Astrocyte of the hippocampus (primary cell): ENCODE data around the gene PRRC2B.
"Not testable (repeated sequence)": the region's sequence is repeated elsewhere in the genome, so short reads cannot be mapped to it uniquely, and the experiment has no call there.

Experiments
- DNase-seq: peaks from one replicate; pipeline ENCODE4 v3.0.0; 2011; ENCODE audit warnings: low read depth, low spot score

PRRC2B gene

GRCh38 chr9:131515559-131516031 lies 121.7 kb downstream of the PRRC2B start:
- not testable (repeated sequence) for DNase-seq

- DNase-seq = no peak
These were observed 122.2 kb downstream of the PRRC2B start for GRCh38 chr9:131516100-131516499.

- DNase-seq = no peak
These were observed 123.0 kb downstream of the PRRC2B start for GRCh38 chr9:131516930-131517329.

- no peak for DNase-seq
These were observed 123.9 kb downstream of the PRRC2B start for GRCh38 chr9:131517761-131518190.

- DNase-seq = no peak
These were observed 124.7 kb downstream of the PRRC2B start for GRCh38 chr9:131518553-131518952.

- DNase-seq = no peak
These were observed 126.6 kb downstream of the PRRC2B start for GRCh38 chr9:131520503-131520902.

- no peak for DNase-seq
These were observed 127.3 kb downstream of the PRRC2B start for GRCh38 chr9:131521203-131521602.

GRCh38 chr9:131521822-131522221 lies 127.9 kb downstream of the PRRC2B start:
- DNase-seq = no peak

- DNase-seq = no peak
These were observed 128.6 kb downstream of the PRRC2B start for GRCh38 chr9:131522257-131523085.

- DNase-seq = no peak
These were observed 129.2 kb downstream of the PRRC2B start for GRCh38 chr9:131523086-131523388.

- DNase-seq = no peak
These were observed 129.9 kb downstream of the PRRC2B start for GRCh38 chr9:131523451-131524435.

GRCh38 chr9:131524665-131525315 lies 130.9 kb downstream of the PRRC2B start:
- DNase-seq = peak; percentile 47

- DNase-seq = no peak
These were observed 132.0 kb downstream of the PRRC2B start for GRCh38 chr9:131525643-131526565.

GRCh38 chr9:131528186-131528585 lies 134.3 kb downstream of the PRRC2B start:
- DNase-seq = no peak

GRCh38 chr9:131528886-131529505 lies 135.1 kb downstream of the PRRC2B start:
- no peak for DNase-seq

- no peak for DNase-seq
These were observed 136.0 kb downstream of the PRRC2B start for GRCh38 chr9:131529597-131530545.

- peak; percentile 57 for DNase-seq
These were observed 136.6 kb downstream of the PRRC2B start for GRCh38 chr9:131530546-131530919.

- peak; percentile 94 for DNase-seq
These were observed 137.3 kb downstream of the PRRC2B start, which contains the start of gene UCK1 for GRCh38 chr9:131530920-131531832. TSS of gene UCK1 (minus strand) at chr9:131531263. CDS start at chr9:131531174, 89 bp downstream.
